Non-pigmented ciliary epithelial cell (primary cell): ENCODE results near the gene F13A1.

Experiments
- DNase-seq: peaks from one replicate; pipeline ENCODE4 v3.0.0-alpha.2; 2010; ENCODE audit warnings: low read depth

F13A1 gene

GRCh38 chr6:6319952-6320811 is at the start of gene F13A1:
Gene F13A1, minus strand, starts transcription at chr6:6320662. Its CDS starts 1,998 bp downstream, at chr6:6318664.
- DNase-seq, result no peak

DNA sequence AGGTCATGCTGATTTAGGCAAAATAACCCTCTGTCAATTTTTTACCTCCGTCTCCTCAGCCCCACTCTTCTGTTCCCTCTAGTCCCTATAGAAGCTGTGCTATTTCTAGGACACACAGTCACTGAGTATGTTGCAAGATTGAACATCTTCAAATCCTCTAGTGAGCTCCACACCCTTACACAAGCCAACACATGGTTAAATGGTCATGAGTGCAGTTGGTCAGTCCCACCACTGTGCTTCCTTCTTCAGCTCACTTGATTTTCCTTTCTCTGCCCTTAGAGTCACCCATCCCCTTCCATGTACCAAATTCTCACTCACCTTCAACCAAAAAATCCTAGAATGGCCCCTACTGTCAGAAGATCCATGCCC is 48.2 kb upstream of the F13A1 start:
- no peak for DNase-seq

- DNase-seq, result no peak
These were observed 47.7 kb upstream of the F13A1 start for GRCh38 chr6:6368040-6368683.

DNA sequence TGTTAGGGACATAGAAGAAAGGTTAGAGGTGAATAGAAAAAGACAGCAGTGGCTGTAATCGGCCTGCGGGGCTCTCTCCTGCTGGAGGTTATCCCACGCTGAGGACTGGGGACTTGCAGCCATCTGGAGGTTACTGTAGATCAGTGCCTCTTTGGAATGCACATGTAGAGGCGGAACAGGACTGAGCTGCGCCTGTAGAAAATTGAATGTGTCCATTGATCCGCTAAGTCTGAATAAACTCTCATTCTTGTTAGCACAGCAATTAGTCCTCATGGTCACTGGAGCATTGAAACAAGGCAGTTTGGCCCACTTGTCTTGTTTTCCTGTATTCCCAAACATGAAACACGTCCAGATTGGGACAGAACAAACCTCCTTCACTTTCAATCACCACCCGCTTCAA is 46.3 kb upstream of the F13A1 start:
- DNase-seq, result no peak

GRCh38 chr6:6365242-6365641 is 44.8 kb upstream of the F13A1 start:
- DNase-seq, result no peak

- DNase-seq, result no peak
These were observed 41.8 kb upstream of the F13A1 start for GRCh38 chr6:6362056-6362840.

DNA sequence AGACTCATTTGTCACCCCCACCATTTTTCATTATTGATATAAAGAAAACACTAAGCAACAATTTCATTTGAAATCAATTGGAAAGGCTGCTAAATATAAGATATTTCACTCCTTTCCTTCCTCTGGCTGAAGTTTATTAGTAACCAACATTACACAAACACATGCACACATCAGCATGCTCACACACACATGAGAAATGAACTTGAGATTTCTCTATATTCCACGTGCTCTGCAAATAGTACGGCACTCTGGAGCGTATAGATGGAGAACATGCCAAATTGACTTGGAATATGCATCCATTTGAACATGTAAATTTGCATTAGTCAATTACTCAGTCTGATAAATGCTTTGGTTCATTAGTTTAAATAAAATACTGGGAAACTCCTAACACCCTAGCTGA is 37.1 kb upstream of the F13A1 start:
- no peak for DNase-seq

DNA sequence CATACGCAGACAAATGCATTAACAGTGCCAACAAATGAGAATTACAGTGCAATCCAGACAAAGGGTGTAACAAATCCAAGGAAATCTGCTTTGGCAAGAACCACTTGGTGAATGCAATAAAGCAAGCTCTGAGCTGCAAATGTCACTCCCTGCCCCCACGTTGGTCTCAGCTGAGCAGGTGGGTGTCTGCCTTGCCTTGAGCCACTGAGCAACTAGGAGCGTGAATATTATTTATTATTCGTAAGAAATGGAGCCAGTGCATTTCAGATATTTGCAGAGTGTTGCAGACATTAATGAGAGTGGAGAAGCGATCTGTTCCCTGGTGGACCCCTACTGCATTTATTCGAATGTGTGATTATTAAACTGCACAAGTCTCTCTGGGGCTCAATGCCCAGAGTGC is 36.6 kb upstream of the F13A1 start:
- no peak for DNase-seq

DNA sequence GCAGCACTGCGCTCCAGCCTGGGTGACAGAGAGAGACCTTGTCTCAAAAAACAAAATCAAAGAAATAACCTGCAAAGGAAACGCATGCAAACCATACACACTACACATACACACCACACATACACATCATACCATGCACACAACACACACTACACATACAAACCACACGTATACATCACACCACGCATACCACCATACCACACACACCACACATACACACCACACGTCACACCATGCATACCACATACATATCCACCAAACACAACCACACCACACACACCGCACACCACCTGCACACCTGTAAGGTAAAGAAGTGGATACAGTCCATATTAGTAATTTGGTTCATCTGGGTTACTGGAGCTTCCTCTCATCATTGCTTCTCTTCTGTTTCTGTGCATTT is 32.3 kb upstream of the F13A1 start:
- DNase-seq, result no peak

- DNase-seq, result no peak
These were observed 31.1 kb upstream of the F13A1 start for GRCh38 chr6:6351511-6352025.

- DNase-seq, result no peak
These were observed 30.2 kb upstream of the F13A1 start for GRCh38 chr6:6350696-6351095.

DNA sequence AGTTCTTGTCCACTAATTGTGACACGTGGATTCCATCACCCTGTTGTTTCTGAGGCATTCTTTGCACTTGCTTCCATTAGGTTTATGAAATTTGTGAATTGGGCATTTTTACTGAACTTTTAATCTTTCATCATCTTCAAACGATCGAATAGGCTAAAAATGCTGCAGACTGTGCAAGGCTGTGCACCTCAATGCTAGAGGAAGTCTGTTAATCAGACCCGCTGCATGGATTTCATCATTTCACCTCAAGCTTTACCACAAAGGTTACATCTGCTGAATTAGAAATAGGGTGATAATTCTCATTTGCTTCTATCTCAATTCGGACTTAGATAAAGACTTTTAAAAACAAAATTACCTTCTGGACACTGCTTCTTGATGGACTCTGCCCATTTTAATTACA is 27.8 kb upstream of the F13A1 start:
- no peak for DNase-seq

- no peak for DNase-seq
These were observed 26.1 kb upstream of the F13A1 start for GRCh38 chr6:6346427-6347023.

DNA sequence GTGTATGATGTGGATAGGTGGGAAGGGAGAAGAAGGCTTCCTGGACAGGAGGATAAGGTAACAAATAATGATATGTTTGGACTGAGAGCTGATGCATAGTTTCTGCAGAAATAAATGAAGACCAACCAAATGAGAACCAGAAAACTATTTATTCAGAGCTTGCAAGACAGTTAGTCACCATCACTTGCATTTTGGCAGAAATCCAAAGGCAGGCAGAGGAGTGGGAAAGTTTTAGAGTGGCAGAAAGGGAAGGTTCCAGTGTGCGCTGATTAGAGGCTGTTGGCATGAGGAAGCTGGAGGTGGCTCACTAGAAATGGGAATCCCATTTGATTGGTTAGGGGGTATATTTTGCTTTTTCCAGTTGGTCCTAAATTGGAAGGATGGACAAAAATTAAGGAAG is 13.0 kb upstream of the F13A1 start:
- no peak for DNase-seq

- no peak for DNase-seq
These were observed 12.4 kb upstream of the F13A1 start for GRCh38 chr6:6332811-6333244.

- no peak for DNase-seq
These were observed 11.6 kb upstream of the F13A1 start for GRCh38 chr6:6331946-6332601.

GRCh38 chr6:6331393-6331792 is 10.9 kb upstream of the F13A1 start:
- no peak for DNase-seq

DNA sequence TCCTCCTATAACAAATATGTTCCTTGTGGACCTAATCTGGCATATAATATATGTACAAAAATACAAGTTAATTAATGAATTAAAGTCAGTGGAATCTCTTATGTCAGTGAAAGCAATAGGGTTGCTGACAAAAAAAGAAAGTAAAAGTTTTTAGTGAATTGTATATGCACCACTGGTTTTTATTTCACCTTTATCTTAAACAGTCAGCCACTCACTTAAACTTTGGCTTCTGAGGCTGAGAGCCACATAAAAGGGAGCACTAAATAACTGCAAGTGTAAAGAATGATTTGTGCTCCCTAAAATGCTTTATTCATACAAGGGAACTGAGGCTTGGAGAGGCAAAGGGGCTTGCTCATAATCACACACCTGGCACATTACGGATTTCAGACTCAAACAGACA is 9.9 kb upstream of the F13A1 start:
- DNase-seq, result no peak

DNA sequence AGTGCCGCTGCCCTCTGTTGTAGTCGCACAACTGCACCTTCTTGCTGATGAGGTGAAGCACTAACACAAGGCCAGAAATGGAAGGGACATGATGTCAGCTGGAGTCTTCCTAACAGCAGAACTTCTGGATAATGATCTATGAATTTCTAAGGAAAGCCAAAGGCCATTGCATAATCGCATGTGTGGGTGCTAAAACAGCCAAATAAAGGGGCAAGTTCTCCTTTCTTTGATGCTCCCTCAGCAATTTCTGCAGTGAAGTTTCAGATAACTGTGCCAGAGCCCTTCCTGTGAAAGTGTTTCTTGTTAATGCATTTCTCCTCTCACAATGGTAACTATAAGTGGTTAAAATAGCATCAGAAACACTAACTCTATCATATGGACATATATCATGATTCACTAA is 8.0 kb upstream of the F13A1 start:
- no peak for DNase-seq

DNA sequence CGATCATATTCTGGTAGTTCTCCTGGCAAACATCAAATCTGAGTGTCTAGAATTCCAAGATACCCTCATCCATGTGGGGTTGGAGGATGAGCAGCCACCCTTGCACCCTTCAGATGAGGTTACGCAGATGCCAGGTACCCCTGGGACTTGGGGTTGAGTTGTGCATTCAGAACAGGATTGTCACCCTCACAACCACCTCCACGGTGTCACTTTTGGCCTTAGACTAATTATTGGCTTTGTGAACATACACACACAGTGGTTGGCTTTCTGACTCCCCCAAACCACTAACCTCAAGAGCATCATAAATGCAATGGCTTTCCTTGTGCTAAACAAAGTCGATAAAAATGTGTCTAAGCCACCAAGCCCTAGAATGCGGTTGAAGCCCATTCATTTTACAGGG is 2.9 kb upstream of the F13A1 start:
- no peak for DNase-seq

- no peak for DNase-seq
These were observed 439 bp upstream of the F13A1 start for GRCh38 chr6:6320901-6321300.
